AG10803 (cell line): ENCODE data around the gene SYF2.

Experiments used
- DNase-seq: peaks from one replicate; pipeline ENCODE4 v3.0.0; 2010; ENCODE audit warnings: low read depth
- H3K4me3 ChIP-seq: 2 replicates; pipeline ENCODE4 v1.5.1; 2011; ENCODE audit warnings: mild to moderate bottlenecking, low read length, control low read depth
- CTCF ChIP-seq: conservative IDR thresholded peaks from 2 replicates; pipeline ENCODE4 v1.5.1; 2011; ENCODE audit warnings: mild to moderate bottlenecking, low read length, control low read depth, inconsistent platforms

SYF2 gene

GRCh38 chr1:25173809-25174340 is 58.4 kb downstream of the SYF2 start:
- DNase-seq = no peak
- TF ChIP-seq CTCF = no peak
- H3K4me3 ChIP-seq = no peak overlapping the region
